Endodermal cell (in vitro differentiated cells): ENCODE data around the gene CELF2. TPM values are rescaled to one million over a fixed set of nuclear protein-coding genes. Genes with fewer than 3 reads are reported as not detected.

ENCODE experiments used
- DNase-seq: peaks from one replicate; pipeline ENCODE4 v3.0.0-alpha.2; 2017
- H3K27ac ChIP-seq: 2 replicates; pipeline ENCODE4 v1.5.1; 2013; ENCODE audit warnings: mild to moderate bottlenecking, low read depth, low read length, moderate library complexity
- H3K27me3 ChIP-seq: 2 replicates; pipeline ENCODE4 v1.6.1; 2013; ENCODE audit warnings: mild to moderate bottlenecking, low read length, moderate library complexity; ENCODE audit not compliant: insufficient read depth, control insufficient read depth, poor library complexity, severe bottlenecking
- H3K36me3 ChIP-seq: 2 replicates; pipeline ENCODE4 v1.7.0; 2013; ENCODE audit warnings: mild to moderate bottlenecking, low read length, moderate library complexity; ENCODE audit not compliant: control insufficient read depth, insufficient read depth
- H3K4me1 ChIP-seq: one replicate; pipeline ENCODE4 v1.7.0; 2013; ENCODE audit warnings: low read length; ENCODE audit not compliant: control insufficient read depth, insufficient read depth
- H3K4me3 ChIP-seq: 2 replicates; pipeline ENCODE4 v1.5.1; 2013; ENCODE audit warnings: mild to moderate bottlenecking, low read length, moderate library complexity
- H3K9ac ChIP-seq: 2 replicates; pipeline ENCODE4 v1.6.1; 2013; ENCODE audit warnings: mild to moderate bottlenecking, low read length, moderate library complexity; ENCODE audit not compliant: poor library complexity, severe bottlenecking; ENCODE audit errors: extremely low read depth
- H3K9me3 ChIP-seq: 2 replicates; pipeline ENCODE4 v1.6.1; 2013; ENCODE audit warnings: mild to moderate bottlenecking, low read length, moderate library complexity; ENCODE audit not compliant: control insufficient read depth
- H3K27ac Mint-ChIP-seq: 2 replicates; pipeline ENCODE4 v1.8.0; 2020; ENCODE audit warnings: mixed read lengths
- H3K27me3 Mint-ChIP-seq: 2 replicates; pipeline ENCODE4 v1.8.0; 2021; ENCODE audit warnings: mild to moderate bottlenecking, mixed read lengths; ENCODE audit not compliant: insufficient read depth
- H3K36me3 Mint-ChIP-seq: 2 replicates; pipeline ENCODE4 v1.8.0; 2020; ENCODE audit warnings: low read depth, mixed read lengths
- H3K4me1 Mint-ChIP-seq: 2 replicates; pipeline ENCODE4 v1.8.0; 2020; ENCODE audit warnings: mixed read lengths
- H3K4me3 Mint-ChIP-seq: 2 replicates; pipeline ENCODE4 v1.8.0; 2020; ENCODE audit warnings: mild to moderate bottlenecking, moderate library complexity, mixed read lengths
- H3K9me3 Mint-ChIP-seq: 2 replicates; pipeline ENCODE4 v1.8.0; 2020; ENCODE audit warnings: mild to moderate bottlenecking, mixed read lengths
- WGBS, 2 experiments: methylation state at CpG; one replicate each; pipeline versions ENCODE4 v1.1.5 to v1.1.7; 2013; ENCODE audit warnings: missing lambda C conversion rate in 2 of 2, mixed read lengths in 1 of 2; ENCODE audit not compliant: insufficient coverage in 1 of 2, insufficient read length in 1 of 2; 5-methylcytosine and 5-hydroxymethylcytosine counted together
- long read RNA-seq, 4 experiments: library from polyadenylated mRNA in 2 of 4; library from RNA in 1 of 4; library from capped mRNA in 1 of 4; stranded (forward) in 3 of 4; unstranded in 1 of 4; transcript quantifications; one replicate each; pipeline ENCODE4 v2.0.0, GENCODE V29; 2020 to 2021; ENCODE audit warnings: inconsistent platforms in 1 of 4
- polyA plus RNA-seq, 2 experiments: library from polyadenylated mRNA; stranded (reverse); fragments of 50-300 nt; gene quantifications; one replicate each; pipeline ENCODE4 v1.2.3, GENCODE V29; 2013
- total RNA-seq, 2 donors: library from RNA; stranded (reverse); fragmentation: NEBNext Ultra II Directional in 1 of 2; extraction: Animal tissue kit (Norgen Biotek cat#: 25700) in 1 of 2; gene quantifications; 2 replicates in 1 of 2; 3 replicates in 1 of 2; pipeline ENCODE4 v1.2.1, GENCODE V29; 2021
- TF ChIP-seq, protein P1 (sequence below): fragments of 200-600 bp; sonication (generic); conservative IDR thresholded peaks from 2 replicates; pipeline ENCODE4 v1.5.0; 2021; ENCODE audit warnings: antibody characterized with exemption, mild to moderate bottlenecking

The CELF2 gene
- 10 to 100 TPM; 79.9 to 96.1 TPM for total RNA-seq
- 23.5 TPM for polyA plus RNA-seq (2013, experiment 1 of 2)
- 24.6 TPM for polyA plus RNA-seq (2013, experiment 2 of 2)
- long read RNA-seq, experiment 1, partial matches to known transcripts: 0 of 29 reads
- long read RNA-seq, experiment 1, other reads (novel, unspliced or antisense): 29 of 29 reads
- long read RNA-seq, experiment 2, full-length matches to known transcripts: 2 of 160 reads
- long read RNA-seq, experiment 2, partial matches to known transcripts: 22 of 160 reads
- long read RNA-seq, experiment 2, other reads (novel, unspliced or antisense): 136 of 160 reads
- long read RNA-seq, experiment 3, full-length matches to known transcripts: 34 of 406 reads
- long read RNA-seq, experiment 3, partial matches to known transcripts: 62 of 406 reads
- long read RNA-seq, experiment 3, other reads (novel, unspliced or antisense): 310 of 406 reads
- long read RNA-seq, experiment 4, full-length matches to known transcripts: 4 of 37 reads
- long read RNA-seq, experiment 4, partial matches to known transcripts: 5 of 37 reads
- long read RNA-seq, experiment 4, other reads (novel, unspliced or antisense): 28 of 37 reads

GRCh38 chr10:11017570-11018431, at the start of gene CELF2:
Gene CELF2 (plus strand): TSS chr10:11017872. CDS start chr10:11018090, 218 bp downstream.
- H3K9ac ChIP-seq: peak within 1 kb of the TSS; percentile 73
- TF ChIP-seq, protein P1, sequence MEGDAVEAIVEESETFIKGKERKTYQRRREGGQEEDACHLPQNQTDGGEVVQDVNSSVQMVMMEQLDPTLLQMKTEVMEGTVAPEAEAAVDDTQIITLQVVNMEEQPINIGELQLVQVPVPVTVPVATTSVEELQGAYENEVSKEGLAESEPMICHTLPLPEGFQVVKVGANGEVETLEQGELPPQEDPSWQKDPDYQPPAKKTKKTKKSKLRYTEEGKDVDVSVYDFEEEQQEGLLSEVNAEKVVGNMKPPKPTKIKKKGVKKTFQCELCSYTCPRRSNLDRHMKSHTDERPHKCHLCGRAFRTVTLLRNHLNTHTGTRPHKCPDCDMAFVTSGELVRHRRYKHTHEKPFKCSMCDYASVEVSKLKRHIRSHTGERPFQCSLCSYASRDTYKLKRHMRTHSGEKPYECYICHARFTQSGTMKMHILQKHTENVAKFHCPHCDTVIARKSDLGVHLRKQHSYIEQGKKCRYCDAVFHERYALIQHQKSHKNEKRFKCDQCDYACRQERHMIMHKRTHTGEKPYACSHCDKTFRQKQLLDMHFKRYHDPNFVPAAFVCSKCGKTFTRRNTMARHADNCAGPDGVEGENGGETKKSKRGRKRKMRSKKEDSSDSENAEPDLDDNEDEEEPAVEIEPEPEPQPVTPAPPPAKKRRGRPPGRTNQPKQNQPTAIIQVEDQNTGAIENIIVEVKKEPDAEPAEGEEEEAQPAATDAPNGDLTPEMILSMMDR: no peak
- H3K36me3 ChIP-seq: no peaks in the 10 kb centered on the region
- WGBS, 2 experiments: 0 to 2% methylated on average over 12 to 133 of the region's 133 CpGs
- no peaks in the 10 kb centered on the region for H3K9me3 Mint-ChIP-seq
- H3K4me3 ChIP-seq: peak within 1 kb of the TSS; percentile 98
- H3K27ac ChIP-seq: peak within 1 kb of the TSS; percentile 27
- peak; percentile 94 for DNase-seq
- H3K27ac Mint-ChIP-seq: peak within 1 kb of the TSS; percentile 83
- H3K27me3 Mint-ChIP-seq: peaks cover 2% of the 10 kb centered on the region
- peaks cover 29% of the 10 kb centered on the region for H3K4me1 ChIP-seq
- no peaks in the 10 kb centered on the region for H3K9me3 ChIP-seq
- peak within 1 kb of the TSS; percentile 85 for H3K4me3 Mint-ChIP-seq
- peaks cover 64% of the 10 kb centered on the region for H3K4me1 Mint-ChIP-seq
- no peaks in the 10 kb centered on the region for H3K27me3 ChIP-seq
- H3K36me3 Mint-ChIP-seq: no peaks in the 10 kb centered on the region

- Mint-ChIP-seq H3K27me3 (peaks cover 2% of the 10 kb centered on the region), H3K4me1 (peaks cover 2% of the 10 kb centered on the region), H3K36me3 (no peaks in the 10 kb centered on the region), H3K9me3 (no peaks in the 10 kb centered on the region), H3K4me3 (no peak overlapping the region), H3K27ac (no peak overlapping the region)
- Histone ChIP-seq H3K4me3 (no peak overlapping the region), H3K4me1 (no peaks in the 10 kb centered on the region), H3K9ac (no peak overlapping the region), H3K27ac (no peak overlapping the region), H3K9me3 (no peaks in the 10 kb centered on the region), H3K36me3 (no peaks in the 10 kb centered on the region), H3K27me3 (no peaks in the 10 kb centered on the region)
- TF ChIP-seq, protein P1: no peak
- 91 to 93% methylated on average over 3 to 4 of the region's 4 CpGs for WGBS, 2 experiments
- DNase-seq: no peak
These were observed 49.4 kb upstream of the CELF2 start for GRCh38 chr10:10968257-10968588.

DNA sequence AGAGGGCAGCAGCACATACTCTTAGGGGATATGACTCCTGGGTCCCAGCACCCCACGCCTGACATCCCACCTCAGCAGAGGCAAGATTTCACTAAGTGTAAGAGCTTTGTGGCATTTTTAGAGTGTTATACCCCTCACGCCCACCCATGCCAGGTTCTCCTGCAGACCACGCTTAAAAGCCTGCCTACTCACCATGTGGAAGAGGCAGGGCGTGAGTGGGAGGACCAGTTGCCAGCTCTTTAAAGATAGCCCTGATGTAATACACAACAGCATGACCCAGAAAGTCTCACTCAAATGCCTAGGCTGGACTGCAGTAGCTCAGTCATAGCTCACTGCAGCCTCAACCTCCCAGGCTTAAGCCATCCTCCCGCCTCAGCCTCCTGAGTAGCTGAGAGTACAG, 44.4 kb upstream of the CELF2 start:
- WGBS, 2 experiments: 93 to 100% methylated on average over 2 to 5 of the region's 5 CpGs
- Mint-ChIP-seq H3K4me3 (no peak overlapping the region), H3K27ac (no peak overlapping the region), H3K4me1 (peaks cover 28% of the 10 kb centered on the region), H3K9me3 (peaks cover 13% of the 10 kb centered on the region), H3K36me3 (no peaks in the 10 kb centered on the region), H3K27me3 (peaks cover 2% of the 10 kb centered on the region)
- Histone ChIP-seq H3K4me3 (no peak overlapping the region), H3K36me3 (no peaks in the 10 kb centered on the region), H3K4me1 (peaks cover 18% of the 10 kb centered on the region), H3K9me3 (peaks cover 13% of the 10 kb centered on the region), H3K9ac (no peak overlapping the region), H3K27ac (no peak overlapping the region), H3K27me3 (no peaks in the 10 kb centered on the region)
- TF ChIP-seq, protein P1: no peak
- no peak for DNase-seq
